Heart left ventricle (tissue), 16 donors: ENCODE measurements around the gene AFF1. TPM values are rescaled to one million over a fixed set of nuclear protein-coding genes. Genes with fewer than 3 reads are reported as not detected.

Source experiments
- ATAC-seq, 4 donors: fragments of 200-7000 bp; cut with Tn5 transposase; one replicate each; pipeline ENCODE4 v1.9.1; 2020 to 2022; ENCODE audit warnings: moderate library complexity in 4 of 4, mild to moderate bottlenecking in 3 of 4, moderate number of reproducible peaks in 1 of 4
- DNase-seq, 5 donors: peaks; one replicate each; pipeline ENCODE4 v3.0.0-alpha.2; 2020
- H3K27ac ChIP-seq, 12 donors: fragments of 200-600 bp; sonication (generic) in 4 of 12; one replicate each; pipeline versions ENCODE4 v1.5.0 to v1.8.0; 2016 to 2022; ENCODE audit warnings: mild to moderate bottlenecking in 2 of 12
- H3K27me3 ChIP-seq, 9 donors: fragments of 200-600 bp; sonication (generic) in 2 of 9; one replicate each; pipeline versions ENCODE4 v1.5.1 to v1.8.0; 2016 to 2022; ENCODE audit warnings: mild to moderate bottlenecking in 3 of 9
- H3K36me3 ChIP-seq, 9 donors: fragments of 200-600 bp; sonication (generic) in 2 of 9; one replicate each; pipeline versions ENCODE4 v1.5.0 to v1.8.0; 2018 to 2022; ENCODE audit warnings: mild to moderate bottlenecking in 2 of 9
- H3K4me1 ChIP-seq, 12 donors: fragments of 200-600 bp; sonication (generic) in 4 of 12; one replicate each; pipeline versions ENCODE4 v1.5.0 to v1.8.0; 2016 to 2022; ENCODE audit warnings: mild to moderate bottlenecking in 3 of 12
- H3K4me3 ChIP-seq, 12 donors: fragments of 200-600 bp; sonication (generic) in 4 of 12; one replicate each; pipeline versions ENCODE4 v1.5.0 to v1.8.0; 2017 to 2022; ENCODE audit warnings: mild to moderate bottlenecking in 9 of 12, moderate library complexity in 4 of 12
- H3K9me3 ChIP-seq, 12 donors: fragments of 200-600 bp; sonication (generic) in 4 of 12; one replicate each; pipeline versions ENCODE4 v1.5.0 to v1.8.0; 2016 to 2022; ENCODE audit warnings: mild to moderate bottlenecking in 1 of 12
- CTCF ChIP-seq, 12 donors: fragments of 200-600 bp; sonication (generic) in 4 of 12; IDR thresholded peaks; one replicate each; pipeline versions ENCODE4 v1.5.0 to v1.8.0; 2018 to 2022; ENCODE audit warnings: antibody characterized with exemption in 12 of 12, mild to moderate bottlenecking in 5 of 12
- POLR2A ChIP-seq, 2 donors: fragments of 450-650 bp; IDR thresholded peaks; one replicate each; pipeline ENCODE4 v1.6.1; 2017; ENCODE audit warnings: antibody characterized with exemption in 2 of 2, mild to moderate bottlenecking in 2 of 2, moderate library complexity in 2 of 2
- WGBS, 4 donors: extraction: QIAGEN DNeasy Blood & Tissue Kit in 2 of 4; methylation state at CpG; one replicate each; pipeline versions ENCODE4 v1.1.5 to v1.1.7; 2013 to 2018; 5-methylcytosine and 5-hydroxymethylcytosine counted together
- intact Hi-C, 10 donors: fragments of 100-400 bp; cut with DNase I; formaldehyde crosslinking; loops; one replicate each; pipeline versions ENCODE4 v1.11.1 to v1.14.2; 2022
- polyA plus RNA-seq, 2 donors: library from polyadenylated mRNA; stranded (reverse); fragments of 200-250 nt; gene quantifications; one replicate each; pipeline ENCODE4 v1.2.3, GENCODE V29; 2013
- total RNA-seq, 9 donors: library from RNA; depleted of rRNA in 2 of 9; stranded (reverse); fragments of >200 nt in 2 of 9; fragmentation: NEBNext Ultra II Directional in 3 of 9; extraction: Animal tissue kit (Norgen Biotek cat#: 25700) in 3 of 9; gene quantifications; one replicate each; pipeline versions ENCODE4 v1.1.0 to v1.2.4, GENCODE V29; 2016 to 2023
- donor health status: ischemic (EF 13 %, LVEDD 7.1; RV severe dilation, severe dysfunction).
- donor health status: healthy with polysubstance abuse.
- donor health status: DM: no; HTN: yes; CAD: no.
- donor health status: DM: no; HTN: no; CAD: no.
- donor health status: ischemic (EF 25% LVEDD 6.9; RV normal size, moderate dysfunction).
- donor health status: ischemic (EF 25% LVEDD 5.7; RV mildly dilated, moderate dysfunction).
- donor health status: healthy.
- donor health status: DM: yes; HTN: yes; CAD: no.
- donor health status: ischemic (EF 35%, LVEDD 5.7; RV mildly dilated, moderate dysfunction).
- donor health status: nonischemic (EF 11% LVEDD 7.7; RV severe dilation, severe dysfunction).
- donor health status: DM: yes; HTN: yes; CAD: no.
- donor health status: PGD.
- donor health status: ischemic (EF 29% LVEDD 5.4; RV normal size, mild dysfunction).
- donor health status: nonischemic (EF 23%, LVEDD 6.1; RV moderate dilation, normal function).

The AFF1 gene
- total and polyA plus RNA-seq, 11 donors = 51.8 to 96.5 (median 72.8) TPM

- H3K36me3 ChIP-seq = peaks cover 0 to 83% (median 27%) of the 10 kb centered on the region in 9 donors
- intact Hi-C loops = no loop called here
Observed at GRCh38 chr4:87166296-87166854, 231.6 kb downstream of the AFF1 start.

GRCh38 chr4:87171944-87172343 lies 237.1 kb downstream of the AFF1 start:
- Histone ChIP-seq H3K4me3 (no peak overlapping the region), H3K9me3 (no peaks in the 10 kb centered on the region), H3K36me3 (peaks cover 0 to 43% (median 28%) of the 10 kb centered on the region in 9 donors), H3K27ac (no peak overlapping the region), H3K27me3 (no peaks in the 10 kb centered on the region), H3K4me1 (no peaks in the 10 kb centered on the region)
- DNase-seq = no peak
- WGBS, 4 donors = 94 to 100% (median 96%) methylated on average over 2 of the region's 2 CpGs
- TF ChIP-seq CTCF (IDR thresholded peaks at IDR 0.05) (no peak), POLR2A (IDR thresholded peaks at IDR 0.05) (no peak)
- intact Hi-C loops = no loop called here
- no peak for ATAC-seq

More at GRCh38 chr4:87166296-87166854, 231.6 kb downstream of the AFF1 start:
- Histone ChIP-seq H3K9me3 (no peaks in the 10 kb centered on the region), H3K27ac (no peak overlapping the region), H3K4me1 (no peaks in the 10 kb centered on the region), H3K4me3 (no peak overlapping the region), H3K27me3 (no peaks in the 10 kb centered on the region)
- TF ChIP-seq CTCF (IDR thresholded peaks at IDR 0.05) (no peak), POLR2A (IDR thresholded peaks at IDR 0.05) (no peak)
- DNase-seq (no peak), ATAC-seq (no peak)
- 89 to 94% (median 93%) methylated on average over 2 to 3 of the region's 3 CpGs for WGBS, 4 donors

- ATAC-seq (no peak), DNase-seq (no peak)
- Histone ChIP-seq H3K9me3 (no peaks in the 10 kb centered on the region), H3K4me1 (no peaks in the 10 kb centered on the region), H3K36me3 (peaks cover 0 to 32% (median 23%) of the 10 kb centered on the region in 9 donors), H3K27me3 (no peaks in the 10 kb centered on the region), H3K27ac (no peak overlapping the region), H3K4me3 (no peak overlapping the region)
- TF ChIP-seq POLR2A (IDR thresholded peaks at IDR 0.05) (no peak), CTCF (IDR thresholded peaks at IDR 0.05) (no peak)
- intact Hi-C loops = no loop called here
- 97 to 99% (median 97%) methylated on average over 2 of the region's 2 CpGs for WGBS, 4 donors
Observed at GRCh38 chr4:87174672-87175071, 239.9 kb downstream of the AFF1 start.

GRCh38 chr4:87179751-87180150 lies 244.9 kb downstream of the AFF1 start:
- 58 to 86% (median 78%) methylated on average over 1 of the region's 1 CpG for WGBS, 4 donors
- no peaks in the 10 kb centered on the region for H3K4me1 ChIP-seq
- peaks cover 0 to 28% (median 8%) of the 10 kb centered on the region in 9 donors for H3K36me3 ChIP-seq
- no peak overlapping the region for H3K27ac ChIP-seq
- no peaks in the 10 kb centered on the region for H3K9me3 ChIP-seq
- ATAC-seq = no peak
- H3K27me3 ChIP-seq = no peaks in the 10 kb centered on the region
- intact Hi-C loops = loop anchor here in 1 of 10 donors (5.0 kb wide), 1 partner anchor 43 kb away; the partner anchor contains the start of gene KLHL8
- TF ChIP-seq POLR2A (IDR thresholded peaks at IDR 0.05) = no peak
- no peak for TF ChIP-seq CTCF (IDR thresholded peaks at IDR 0.05)
- H3K4me3 ChIP-seq = no peak overlapping the region
- no peak for DNase-seq
